HFFc6 (cell line): ENCODE measurements around the gene DENND5B. TPM values are rescaled to one million over a fixed set of nuclear protein-coding genes. Genes with fewer than 3 reads are reported as not detected.

ENCODE experiments used
- DNase-seq: peaks from one replicate; pipeline ENCODE4 v3.0.0-alpha.2; 2018
- H3K27ac Mint-ChIP-seq: 2 replicates; pipeline ENCODE4 v1.8.0; 2020; ENCODE audit warnings: mild to moderate bottlenecking, mixed read lengths
- H3K27me3 Mint-ChIP-seq: 2 replicates; pipeline ENCODE4 v1.8.0; 2021; ENCODE audit warnings: mild to moderate bottlenecking, moderate library complexity, mixed read lengths; ENCODE audit not compliant: insufficient read depth
- H3K36me3 Mint-ChIP-seq: 2 replicates; pipeline ENCODE4 v1.8.0; 2021; ENCODE audit warnings: low read depth, mixed read lengths
- H3K4me1 Mint-ChIP-seq: 2 replicates; pipeline ENCODE4 v1.8.0; 2020; ENCODE audit warnings: low read depth, mixed read lengths
- H3K4me3 Mint-ChIP-seq: 2 replicates; pipeline ENCODE4 v1.8.0; 2020; ENCODE audit warnings: mild to moderate bottlenecking, moderate library complexity, mixed read lengths
- H3K9me3 Mint-ChIP-seq: 2 replicates; pipeline ENCODE4 v1.8.0; 2020; ENCODE audit warnings: mild to moderate bottlenecking, mixed read lengths
- total RNA-seq, 6 experiments: library from RNA; stranded (reverse); fragmentation: NEBNext Ultra II Directional; extraction: Animal tissue kit (Norgen Biotek cat#: 25700); gene quantifications; 2 replicates in 1 of 6; 3 replicates in 5 of 6; pipeline ENCODE4 v1.2.3, GENCODE V29; 2021
- TF ChIP-seq, protein P1 (sequence below): fragments of 200-600 bp; sonication (generic); IDR thresholded peaks from 2 replicates; pipeline ENCODE4 v1.5.0; 2021; ENCODE audit warnings: antibody characterized with exemption, mild to moderate bottlenecking

DENND5B gene
- total RNA-seq, 6 experiments from 2014 or later = 9.5 to 11.4 (median 10.1) TPM

DNA sequence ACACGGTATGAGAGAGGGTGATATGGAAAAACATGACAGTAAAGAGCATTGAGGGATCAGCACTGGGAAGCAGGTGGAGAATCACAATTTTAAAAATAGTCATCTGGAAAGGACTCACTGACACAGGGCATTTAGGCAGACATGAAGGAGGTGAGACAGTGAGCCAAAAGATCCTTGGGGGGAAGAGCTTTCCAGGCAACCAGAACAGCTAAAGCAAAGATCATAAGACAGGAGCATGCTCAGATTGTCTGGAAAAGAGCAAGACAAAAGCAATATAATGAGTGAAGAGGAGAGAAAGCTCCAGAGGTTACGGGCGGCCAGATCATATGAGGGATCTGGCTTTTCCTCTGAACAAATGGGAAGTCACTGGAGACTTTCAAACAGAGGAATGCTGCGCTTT is 63.9 kb downstream of the DENND5B start:
- H3K4me1 Mint-ChIP-seq = peaks cover 34% of the 10 kb centered on the region
- H3K36me3 Mint-ChIP-seq = peaks cover 4% of the 10 kb centered on the region; the same call in 1 of the 2 replicates
- DNase-seq = no peak
- H3K4me3 Mint-ChIP-seq = no peak overlapping the region
- H3K9me3 Mint-ChIP-seq = no peaks in the 10 kb centered on the region
- H3K27me3 Mint-ChIP-seq = no peaks in the 10 kb centered on the region
- no peak overlapping the region for H3K27ac Mint-ChIP-seq
- TF ChIP-seq, protein P1, sequence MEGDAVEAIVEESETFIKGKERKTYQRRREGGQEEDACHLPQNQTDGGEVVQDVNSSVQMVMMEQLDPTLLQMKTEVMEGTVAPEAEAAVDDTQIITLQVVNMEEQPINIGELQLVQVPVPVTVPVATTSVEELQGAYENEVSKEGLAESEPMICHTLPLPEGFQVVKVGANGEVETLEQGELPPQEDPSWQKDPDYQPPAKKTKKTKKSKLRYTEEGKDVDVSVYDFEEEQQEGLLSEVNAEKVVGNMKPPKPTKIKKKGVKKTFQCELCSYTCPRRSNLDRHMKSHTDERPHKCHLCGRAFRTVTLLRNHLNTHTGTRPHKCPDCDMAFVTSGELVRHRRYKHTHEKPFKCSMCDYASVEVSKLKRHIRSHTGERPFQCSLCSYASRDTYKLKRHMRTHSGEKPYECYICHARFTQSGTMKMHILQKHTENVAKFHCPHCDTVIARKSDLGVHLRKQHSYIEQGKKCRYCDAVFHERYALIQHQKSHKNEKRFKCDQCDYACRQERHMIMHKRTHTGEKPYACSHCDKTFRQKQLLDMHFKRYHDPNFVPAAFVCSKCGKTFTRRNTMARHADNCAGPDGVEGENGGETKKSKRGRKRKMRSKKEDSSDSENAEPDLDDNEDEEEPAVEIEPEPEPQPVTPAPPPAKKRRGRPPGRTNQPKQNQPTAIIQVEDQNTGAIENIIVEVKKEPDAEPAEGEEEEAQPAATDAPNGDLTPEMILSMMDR = no peak

DNA sequence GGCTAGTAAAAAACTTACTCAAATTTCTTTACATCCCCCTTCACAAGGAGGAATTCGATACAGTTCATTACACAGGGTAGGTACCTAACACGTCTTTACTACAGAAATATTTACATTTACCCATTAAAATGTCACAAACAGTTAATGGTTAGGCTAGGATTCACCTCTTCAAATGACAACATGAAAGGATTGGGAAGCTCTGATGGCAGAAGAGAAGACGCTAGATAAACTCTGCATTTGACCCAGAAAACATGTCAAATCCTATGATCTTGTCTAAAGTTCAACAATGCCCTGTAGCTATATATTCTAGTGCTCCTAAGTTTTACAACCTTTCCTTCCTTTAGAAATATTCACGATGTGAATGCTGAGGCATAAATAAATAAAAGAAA is 64.8 kb downstream of the DENND5B start:
- DNase-seq = no peak
- H3K9me3 Mint-ChIP-seq = no peaks in the 10 kb centered on the region
- H3K27ac Mint-ChIP-seq = no peak overlapping the region
- peaks cover 4% of the 10 kb centered on the region; the same call in 1 of the 2 replicates for H3K36me3 Mint-ChIP-seq
- H3K4me3 Mint-ChIP-seq = no peak overlapping the region
- TF ChIP-seq, protein P1 = no peak
- no peaks in the 10 kb centered on the region for H3K27me3 Mint-ChIP-seq
- H3K4me1 Mint-ChIP-seq = peaks cover 35% of the 10 kb centered on the region

DNA sequence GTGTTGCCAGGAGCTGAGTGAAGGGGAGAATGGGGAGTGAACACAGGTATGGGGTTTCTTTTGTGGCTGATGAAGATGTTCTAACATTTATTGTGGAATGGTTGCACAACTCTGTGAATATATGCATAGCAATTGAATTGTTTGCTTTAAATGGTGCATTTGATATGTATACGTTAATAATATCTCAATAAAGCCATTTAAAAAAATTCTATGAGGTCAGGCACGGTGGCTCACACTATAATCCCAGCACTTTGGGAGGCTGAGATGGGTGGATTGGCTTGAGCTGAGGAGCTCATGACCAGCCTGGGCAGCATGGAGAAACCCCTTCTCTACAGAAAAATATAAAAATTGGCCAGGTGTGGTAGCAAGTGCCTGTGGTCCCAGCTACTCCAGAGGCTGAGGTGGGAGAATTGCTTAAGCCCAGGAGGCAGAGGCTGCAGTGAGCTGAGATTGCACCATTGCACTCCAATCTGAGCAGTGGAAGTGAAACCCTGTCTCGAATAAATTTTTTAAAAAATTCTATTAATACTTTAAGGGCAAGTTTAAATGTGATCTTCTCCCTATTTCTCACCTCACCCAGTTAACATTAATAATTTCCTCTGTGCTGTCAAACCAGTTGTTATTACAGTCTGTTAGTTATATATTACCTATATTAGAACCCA is 65.3 kb downstream of the DENND5B start:
- no peaks in the 10 kb centered on the region for H3K9me3 Mint-ChIP-seq
- peaks cover 35% of the 10 kb centered on the region for H3K4me1 Mint-ChIP-seq
- H3K4me3 Mint-ChIP-seq = no peak overlapping the region
- TF ChIP-seq, protein P1 = no peak
- peaks cover 4% of the 10 kb centered on the region; the same call in 1 of the 2 replicates for H3K36me3 Mint-ChIP-seq
- no peaks in the 10 kb centered on the region for H3K27me3 Mint-ChIP-seq
- no peak for DNase-seq
- H3K27ac Mint-ChIP-seq = no peak overlapping the region

DNA sequence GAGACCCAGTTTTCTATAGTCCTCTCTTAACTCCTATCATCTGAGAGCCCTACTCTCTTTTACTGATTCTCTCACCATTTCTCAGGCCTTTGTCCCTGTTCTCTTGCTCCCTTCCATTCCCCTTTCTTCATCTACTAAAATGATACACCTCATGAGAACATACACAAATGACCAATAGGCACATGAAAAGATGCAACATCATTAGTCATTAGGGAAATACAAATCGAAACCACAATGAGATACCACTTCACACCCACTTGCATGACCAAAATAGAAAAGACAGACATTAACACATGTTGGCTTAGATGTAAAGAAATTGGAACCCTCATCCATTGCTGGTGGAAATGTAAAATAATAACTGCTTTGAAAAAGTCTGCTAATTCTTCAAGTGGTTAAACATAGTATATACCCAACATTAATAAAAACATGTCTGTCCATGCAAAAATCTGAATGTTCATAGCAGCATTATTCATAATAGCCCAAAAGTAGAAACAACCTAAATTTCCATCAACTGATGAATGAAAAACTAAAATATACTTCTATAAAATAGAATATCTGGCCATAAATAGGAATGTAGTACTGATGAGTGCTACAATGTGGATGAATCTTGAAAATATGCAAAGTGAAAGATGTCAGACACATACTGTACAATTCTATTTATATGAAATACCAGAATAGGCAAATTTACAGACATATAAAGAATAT is 66.0 kb downstream of the DENND5B start:
- Mint-ChIP-seq H3K4me1 (peaks cover 40% of the 10 kb centered on the region), H3K9me3 (no peaks in the 10 kb centered on the region), H3K4me3 (no peak overlapping the region; the same call in 1 of the 2 replicates), H3K27ac (peak overlapping the region; percentile 12; the same call in 1 of the 2 replicates), H3K27me3 (no peaks in the 10 kb centered on the region), H3K36me3 (peaks cover 4% of the 10 kb centered on the region; the same call in 1 of the 2 replicates)
- peak; percentile 26 for DNase-seq
- TF ChIP-seq, protein P1 = no peak

DNA sequence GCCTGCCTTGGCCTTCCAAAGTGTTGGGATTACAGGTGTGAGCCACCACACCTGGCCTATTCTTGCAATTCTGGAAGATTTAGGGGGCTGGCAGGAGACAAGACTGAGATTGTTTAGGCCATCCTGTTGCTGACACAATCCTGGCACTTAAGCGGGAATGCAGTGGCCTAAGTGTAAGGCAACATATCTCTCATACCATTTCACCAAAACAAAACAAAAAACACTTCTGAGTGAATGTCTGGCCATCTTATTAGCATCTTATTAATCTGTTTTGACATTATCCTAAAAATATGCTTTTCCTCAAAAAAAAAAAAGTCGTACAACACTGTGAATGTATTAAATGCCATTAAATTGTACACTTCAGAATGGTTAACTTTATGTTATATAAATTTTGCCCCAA is 67.6 kb downstream of the DENND5B start:
- no peaks in the 10 kb centered on the region for H3K27me3 Mint-ChIP-seq
- H3K4me3 Mint-ChIP-seq = no peak overlapping the region
- peaks cover 4% of the 10 kb centered on the region; the same call in 1 of the 2 replicates for H3K36me3 Mint-ChIP-seq
- no peaks in the 10 kb centered on the region for H3K9me3 Mint-ChIP-seq
- TF ChIP-seq, protein P1 = no peak
- H3K4me1 Mint-ChIP-seq = peaks cover 57% of the 10 kb centered on the region
- DNase-seq = no peak
- no peak overlapping the region for H3K27ac Mint-ChIP-seq
